CD14-positive monocyte (primary cell): ENCODE data around the gene PPP1R3G. TPM values are rescaled to one million over a fixed set of nuclear protein-coding genes. Genes with fewer than 3 reads are reported as not detected.

ENCODE experiments used
- DNase-seq, 3 donors: peaks; one replicate each; pipeline ENCODE4 v3.0.0-alpha.2; 2011 to 2022
- H2AFZ ChIP-seq: 2 replicates; pipeline ENCODE4 v1.6.0; 2012; ENCODE audit warnings: mild to moderate bottlenecking, low read depth, low read length, inconsistent platforms; ENCODE audit not compliant: insufficient read depth, poor library complexity, severe bottlenecking
- H3K27ac ChIP-seq, 2 donors: 1 replicate in 1 of 2; 2 replicates in 1 of 2; pipeline ENCODE4 v1.5.1; 2012 to 2013; ENCODE audit warnings: low read length in 2 of 2, control low read depth in 1 of 2, inconsistent platforms in 1 of 2, low read depth in 1 of 2, mild to moderate bottlenecking in 1 of 2
- H3K27me3 ChIP-seq, 2 donors: one replicate each; pipeline versions ENCODE4 v1.6.0 to v1.6.1; 2011 to 2013; ENCODE audit warnings: low read length in 2 of 2; ENCODE audit not compliant: control insufficient read depth in 2 of 2, insufficient read depth in 2 of 2
- H3K36me3 ChIP-seq, 2 donors: replicated peaks in 1 of 2; 1 replicate in 1 of 2; 2 replicates in 1 of 2; pipeline versions ENCODE4 v1.5.1 to v1.6.1; 2012 to 2013; ENCODE audit warnings: low read length in 2 of 2, control low read depth in 1 of 2, inconsistent platforms in 1 of 2, mild to moderate bottlenecking in 1 of 2; ENCODE audit not compliant: insufficient read depth in 2 of 2, control insufficient read depth in 1 of 2
- H3K4me1 ChIP-seq, 2 donors: 1 replicate in 1 of 2; 2 replicates in 1 of 2; pipeline versions ENCODE4 v1.5.1 to v1.6.1; 2012 to 2013; ENCODE audit warnings: low read length in 2 of 2, control low read depth in 1 of 2, inconsistent platforms in 1 of 2, mild to moderate bottlenecking in 1 of 2, moderate library complexity in 1 of 2; ENCODE audit not compliant: insufficient read depth in 2 of 2, control insufficient read depth in 1 of 2
- H3K4me2 ChIP-seq: replicated peaks from 2 replicates; pipeline ENCODE3; 2012; ENCODE audit warnings: low read length, moderate library complexity, mild to moderate bottlenecking; ENCODE audit not compliant: poor library complexity, severe bottlenecking; ENCODE audit errors: extremely low read depth
- H3K4me3 ChIP-seq, 3 experiments: fragments of 200-600 bp in 1 of 3; sonication (generic) in 1 of 3; replicated peaks in 1 of 3; 1 replicate in 2 of 3; 2 replicates in 1 of 3; pipeline ENCODE4 v1.5.1; 2011 to 2013; ENCODE audit warnings: low read length in 3 of 3, mild to moderate bottlenecking in 3 of 3, control low read depth in 2 of 3, low read depth in 2 of 3, inconsistent platforms in 1 of 3, moderate library complexity in 1 of 3
- H3K79me2 ChIP-seq: 2 replicates; pipeline ENCODE4 v1.6.0; 2012; ENCODE audit warnings: mild to moderate bottlenecking, control low read depth, inconsistent platforms, low read length, moderate library complexity; ENCODE audit not compliant: insufficient read depth
- H3K9ac ChIP-seq: 2 replicates; pipeline ENCODE4 v1.6.0; 2017; ENCODE audit warnings: low read length, mild to moderate bottlenecking; ENCODE audit not compliant: insufficient read depth, poor library complexity, severe bottlenecking
- H3K9me3 ChIP-seq, 2 donors: replicated peaks in 1 of 2; 1 replicate in 1 of 2; 2 replicates in 1 of 2; pipeline versions ENCODE4 v1.5.1 to v1.6.1; 2012 to 2013; ENCODE audit warnings: low read length in 2 of 2, control low read depth in 1 of 2; ENCODE audit not compliant: control insufficient read depth in 1 of 2, insufficient read depth in 1 of 2
- H4K20me1 ChIP-seq: 2 replicates; pipeline ENCODE4 v1.6.0; 2012; ENCODE audit warnings: mild to moderate bottlenecking, low read length, control low read depth, moderate library complexity; ENCODE audit not compliant: insufficient read depth
- H3K27ac Mint-ChIP-seq, 7 donors: one replicate each; pipeline ENCODE4 v1.8.0; 2020; ENCODE audit warnings: mild to moderate bottlenecking in 7 of 7, mixed read lengths in 7 of 7, moderate library complexity in 6 of 7, inconsistent platforms in 2 of 7
- H3K27me3 Mint-ChIP-seq, 3 donors: one replicate each; pipeline ENCODE4 v1.8.0; 2021 to 2022; ENCODE audit warnings: low read depth in 3 of 3, mild to moderate bottlenecking in 3 of 3, mixed read lengths in 3 of 3, moderate library complexity in 3 of 3, inconsistent platforms in 1 of 3
- H3K36me3 Mint-ChIP-seq, 2 donors: one replicate each; pipeline ENCODE4 v1.8.0; 2020; ENCODE audit warnings: mixed read lengths in 2 of 2, inconsistent platforms in 1 of 2, mild to moderate bottlenecking in 1 of 2
- H3K4me1 Mint-ChIP-seq: one replicate; pipeline ENCODE4 v1.8.0; 2020; ENCODE audit warnings: mild to moderate bottlenecking, mixed read lengths
- H3K4me3 Mint-ChIP-seq, 2 donors: one replicate each; pipeline ENCODE4 v1.8.0; 2020; ENCODE audit warnings: mild to moderate bottlenecking in 2 of 2, mixed read lengths in 2 of 2, moderate library complexity in 1 of 2
- H3K9me3 Mint-ChIP-seq, 7 donors: one replicate each; pipeline ENCODE4 v1.8.0; 2020 to 2022; ENCODE audit warnings: mixed read lengths in 7 of 7, mild to moderate bottlenecking in 6 of 7, moderate library complexity in 6 of 7, inconsistent platforms in 2 of 7
- CTCF ChIP-seq: fragments of 200-600 bp; IDR thresholded peaks from one replicate; pipeline ENCODE4 v1.8.0; 2022; ENCODE audit warnings: antibody characterized with exemption, mild to moderate bottlenecking
- WGBS: methylation state at CpG from one replicate; pipeline ENCODE4 v1.1.5; 2013; ENCODE audit warnings: missing lambda C conversion rate; ENCODE audit not compliant: insufficient coverage; 5-methylcytosine and 5-hydroxymethylcytosine counted together
- intact Hi-C, 2 donors: fragments of 100-400 bp; cut with micrococcal nuclease; formaldehyde crosslinking; loops; one replicate each; pipeline versions ENCODE4 v1.15.0 to v1.15.1; 2023
- polyA plus RNA-seq, 3 donors: library from polyadenylated mRNA; depleted of rRNA in 1 of 3; unstranded in 2 of 3; stranded (reverse) in 1 of 3; fragments of 300-500 nt in 2 of 3; fragments of >200 nt in 1 of 3; fragmentation: Illumina TruSeq in 2 of 3; gene quantifications; 1 replicate in 2 of 3; 2 replicates in 1 of 3; pipeline ENCODE4 v1.2.3, GENCODE V29; 2012 to 2021

Gene PPP1R3G
- polyA plus RNA-seq, 3 donors, result 0.13 to 0.15 (median 0.13) TPM

- peaks cover 27% of the 10 kb centered on the region for H3K4me1 Mint-ChIP-seq
- intact Hi-C loops, result no loop called here
- no peaks in the 10 kb centered on the region for H3K27me3 ChIP-seq
- no peaks in the 10 kb centered on the region for H3K36me3 ChIP-seq
- no peak overlapping the region for H3K27ac Mint-ChIP-seq
- no peak overlapping the region for H2AFZ ChIP-seq
- WGBS, result 96% methylated on average over 4 of the region's 8 CpGs
- H3K4me3 Mint-ChIP-seq, result no peak overlapping the region
- peaks cover 2 to 6% of the 10 kb centered on the region in 2 donors for H3K4me1 ChIP-seq
- no peak overlapping the region for H3K27ac ChIP-seq
- H3K4me2 ChIP-seq, result no peak overlapping the region
- peaks cover 0 to 5% (median 0%) of the 10 kb centered on the region in 3 donors for H3K27me3 Mint-ChIP-seq
- H3K4me3 ChIP-seq, result no peak overlapping the region
- H3K36me3 Mint-ChIP-seq, result peaks cover 0 to 5% of the 10 kb centered on the region in 2 donors
- DNase-seq, result no peak
- H3K9me3 Mint-ChIP-seq, result peaks cover 0 to 11% (median 6%) of the 10 kb centered on the region in 7 donors
- no peaks in the 10 kb centered on the region for H3K79me2 ChIP-seq
- peaks cover 0 to 2% of the 10 kb centered on the region in 2 donors for H3K9me3 ChIP-seq
- no peaks in the 10 kb centered on the region for H4K20me1 ChIP-seq
- H3K9ac ChIP-seq, result no peak overlapping the region
- TF ChIP-seq CTCF, result no peak
Observed at GRCh38 chr6:5124526-5124925, 39.4 kb downstream of the PPP1R3G start.

- intact Hi-C loops, result no loop called here
Observed at GRCh38 chr6:5125152-5126006, 40.2 kb downstream of the PPP1R3G start.

More at GRCh38 chr6:5125152-5126006, 40.2 kb downstream of the PPP1R3G start:
- Mint-ChIP-seq H3K4me1 (peaks cover 27% of the 10 kb centered on the region), H3K9me3 (peaks cover 0 to 6% (median 4%) of the 10 kb centered on the region in 7 donors), H3K36me3 (peaks cover 0 to 5% of the 10 kb centered on the region in 2 donors), H3K4me3 (no peak overlapping the region), H3K27me3 (peaks cover 0 to 5% (median 0%) of the 10 kb centered on the region in 3 donors), H3K27ac (no peak overlapping the region)
- 94% methylated on average over 6 of the region's 11 CpGs for WGBS
- DNase-seq, result no peak
- TF ChIP-seq CTCF, result no peak
- H3K4me3 ChIP-seq, result no peak overlapping the region
- H3K27ac ChIP-seq, result no peak overlapping the region
- no peaks in the 10 kb centered on the region for H3K79me2 ChIP-seq
- no peaks in the 10 kb centered on the region for H3K9me3 ChIP-seq
- no peak overlapping the region for H3K9ac ChIP-seq
- H2AFZ ChIP-seq, result no peak overlapping the region
- H3K4me2 ChIP-seq, result no peak overlapping the region
- H4K20me1 ChIP-seq, result no peaks in the 10 kb centered on the region
- H3K27me3 ChIP-seq, result no peaks in the 10 kb centered on the region
- H3K4me1 ChIP-seq, result peaks cover 2 to 6% of the 10 kb centered on the region in 2 donors
- H3K36me3 ChIP-seq, result no peaks in the 10 kb centered on the region
